Suprapubic skin (tissue), 4 donors: ENCODE measurements around the gene AKAP13.

ENCODE experiments used
- EP300 ChIP-seq: sonication (generic); formaldehyde crosslinking; IDR thresholded peaks from one replicate; pipeline ENCODE4 v1.6.1; 2017; ENCODE audit warnings: antibody characterized with exemption
- POLR2A ChIP-seq, 2 donors: fragments of 450-650 bp; IDR thresholded peaks; one replicate each; pipeline ENCODE4 v1.6.1; 2017; ENCODE audit warnings: antibody characterized with exemption in 2 of 2, mild to moderate bottlenecking in 2 of 2, moderate library complexity in 2 of 2
- POLR2AphosphoS5 ChIP-seq, 3 donors: sonication (generic); formaldehyde crosslinking; IDR thresholded peaks; one replicate each; pipeline ENCODE4 v1.6.1; 2017; ENCODE audit warnings: antibody characterized with exemption in 3 of 3
- TF ChIP-seq, protein P1 (sequence below), 2 donors: fragments of 200-600 bp in 1 of 2; fragments of 450-650 bp in 1 of 2; sonication (generic) in 1 of 2; IDR thresholded peaks; one replicate each; pipeline ENCODE4 v1.5.1; 2016 to 2019; ENCODE audit warnings: antibody characterized with exemption in 2 of 2, mild to moderate bottlenecking in 1 of 2, moderate library complexity in 1 of 2

DNA sequence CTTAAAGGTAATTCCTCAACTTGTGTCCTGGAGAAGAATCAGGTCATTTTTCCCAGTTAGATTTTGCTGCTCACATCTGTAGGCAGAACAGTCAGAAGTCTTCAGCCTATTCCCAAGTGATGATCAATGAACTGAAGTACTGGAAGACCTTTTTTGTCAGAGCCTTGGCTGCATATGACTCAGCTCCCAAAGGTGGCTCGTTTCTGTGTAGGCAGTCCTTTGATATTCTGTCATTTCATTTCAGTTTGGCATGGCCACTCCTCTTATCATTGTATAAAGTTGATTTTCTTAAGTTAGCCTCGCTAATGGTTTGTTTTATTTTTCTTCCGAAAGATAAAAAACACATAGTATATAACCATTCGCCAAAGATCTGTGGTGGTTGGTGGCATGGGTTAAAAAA, 323.7 kb downstream of the AKAP13 start:
- TF ChIP-seq, protein P1, sequence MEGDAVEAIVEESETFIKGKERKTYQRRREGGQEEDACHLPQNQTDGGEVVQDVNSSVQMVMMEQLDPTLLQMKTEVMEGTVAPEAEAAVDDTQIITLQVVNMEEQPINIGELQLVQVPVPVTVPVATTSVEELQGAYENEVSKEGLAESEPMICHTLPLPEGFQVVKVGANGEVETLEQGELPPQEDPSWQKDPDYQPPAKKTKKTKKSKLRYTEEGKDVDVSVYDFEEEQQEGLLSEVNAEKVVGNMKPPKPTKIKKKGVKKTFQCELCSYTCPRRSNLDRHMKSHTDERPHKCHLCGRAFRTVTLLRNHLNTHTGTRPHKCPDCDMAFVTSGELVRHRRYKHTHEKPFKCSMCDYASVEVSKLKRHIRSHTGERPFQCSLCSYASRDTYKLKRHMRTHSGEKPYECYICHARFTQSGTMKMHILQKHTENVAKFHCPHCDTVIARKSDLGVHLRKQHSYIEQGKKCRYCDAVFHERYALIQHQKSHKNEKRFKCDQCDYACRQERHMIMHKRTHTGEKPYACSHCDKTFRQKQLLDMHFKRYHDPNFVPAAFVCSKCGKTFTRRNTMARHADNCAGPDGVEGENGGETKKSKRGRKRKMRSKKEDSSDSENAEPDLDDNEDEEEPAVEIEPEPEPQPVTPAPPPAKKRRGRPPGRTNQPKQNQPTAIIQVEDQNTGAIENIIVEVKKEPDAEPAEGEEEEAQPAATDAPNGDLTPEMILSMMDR (IDR thresholded peaks at IDR 0.05), result no peak
- TF ChIP-seq POLR2AphosphoS5 (IDR thresholded peaks at IDR 0.05), result no peak
- TF ChIP-seq POLR2A (IDR thresholded peaks at IDR 0.05), result no peak
- no peak for TF ChIP-seq EP300
